ENCODE measurements around the gene TUBA1C.

DNA sequence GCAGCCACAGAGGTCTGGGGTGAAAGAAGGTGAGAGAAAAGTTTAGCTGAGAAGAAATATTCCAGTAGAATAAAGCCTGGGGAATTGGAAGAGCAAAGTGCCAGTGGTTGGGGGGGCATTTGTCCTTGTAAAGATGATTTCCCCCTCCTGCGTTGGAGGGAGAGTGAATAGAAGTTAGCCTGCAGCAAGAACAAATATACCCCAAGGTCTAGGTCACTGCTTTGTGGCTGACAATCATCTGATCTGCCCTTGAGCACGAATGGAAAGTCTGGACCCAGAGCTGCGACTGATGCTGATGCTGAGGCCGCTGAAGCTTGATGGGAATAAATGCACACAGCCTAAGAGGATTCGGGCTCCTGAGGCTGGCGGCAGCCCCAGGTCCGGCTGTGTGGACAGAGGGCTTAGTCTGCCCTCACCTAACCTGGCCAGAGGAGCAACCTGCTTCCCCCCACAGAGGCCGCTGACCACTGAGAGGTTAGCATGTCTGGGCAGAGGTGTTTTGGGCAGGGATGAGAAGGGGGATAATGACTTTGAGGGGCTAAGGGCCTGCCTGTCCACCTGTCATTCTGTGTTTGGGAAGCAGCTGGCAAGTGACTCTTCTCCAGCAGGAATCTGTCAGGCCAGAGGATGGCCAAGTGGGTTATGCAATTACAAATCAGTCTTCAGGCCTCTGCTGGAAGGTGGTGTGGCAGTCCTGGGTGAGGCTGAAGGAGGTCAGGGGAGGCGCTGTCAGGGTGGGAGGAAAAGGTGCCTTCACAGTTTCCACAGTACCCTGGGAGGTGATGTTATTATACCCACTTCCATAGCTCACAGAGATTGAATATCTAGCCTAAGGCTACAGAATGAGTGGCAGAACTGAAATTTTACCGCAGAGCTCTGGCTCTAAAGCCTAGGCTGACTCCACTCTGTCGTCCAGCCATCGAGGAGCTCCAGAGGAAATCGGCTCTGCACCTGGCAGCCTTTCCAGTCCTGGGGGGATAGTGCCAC lies 11.7 kb downstream of the TUBA1C start:
- TF ChIP-seq, protein P1, sequence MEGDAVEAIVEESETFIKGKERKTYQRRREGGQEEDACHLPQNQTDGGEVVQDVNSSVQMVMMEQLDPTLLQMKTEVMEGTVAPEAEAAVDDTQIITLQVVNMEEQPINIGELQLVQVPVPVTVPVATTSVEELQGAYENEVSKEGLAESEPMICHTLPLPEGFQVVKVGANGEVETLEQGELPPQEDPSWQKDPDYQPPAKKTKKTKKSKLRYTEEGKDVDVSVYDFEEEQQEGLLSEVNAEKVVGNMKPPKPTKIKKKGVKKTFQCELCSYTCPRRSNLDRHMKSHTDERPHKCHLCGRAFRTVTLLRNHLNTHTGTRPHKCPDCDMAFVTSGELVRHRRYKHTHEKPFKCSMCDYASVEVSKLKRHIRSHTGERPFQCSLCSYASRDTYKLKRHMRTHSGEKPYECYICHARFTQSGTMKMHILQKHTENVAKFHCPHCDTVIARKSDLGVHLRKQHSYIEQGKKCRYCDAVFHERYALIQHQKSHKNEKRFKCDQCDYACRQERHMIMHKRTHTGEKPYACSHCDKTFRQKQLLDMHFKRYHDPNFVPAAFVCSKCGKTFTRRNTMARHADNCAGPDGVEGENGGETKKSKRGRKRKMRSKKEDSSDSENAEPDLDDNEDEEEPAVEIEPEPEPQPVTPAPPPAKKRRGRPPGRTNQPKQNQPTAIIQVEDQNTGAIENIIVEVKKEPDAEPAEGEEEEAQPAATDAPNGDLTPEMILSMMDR (IDR thresholded peaks at IDR 0.05) = no peak
- no peak for TF ChIP-seq POLR2A (IDR thresholded peaks at IDR 0.05)
